Measurements from ENCODE around the gene GAK. TPM values are rescaled to one million over a fixed set of nuclear protein-coding genes. Genes with fewer than 3 reads are reported as not detected.

GAK gene
- total RNA-seq, 1 experiment from 2014 or later: 86.6 TPM

DNA sequence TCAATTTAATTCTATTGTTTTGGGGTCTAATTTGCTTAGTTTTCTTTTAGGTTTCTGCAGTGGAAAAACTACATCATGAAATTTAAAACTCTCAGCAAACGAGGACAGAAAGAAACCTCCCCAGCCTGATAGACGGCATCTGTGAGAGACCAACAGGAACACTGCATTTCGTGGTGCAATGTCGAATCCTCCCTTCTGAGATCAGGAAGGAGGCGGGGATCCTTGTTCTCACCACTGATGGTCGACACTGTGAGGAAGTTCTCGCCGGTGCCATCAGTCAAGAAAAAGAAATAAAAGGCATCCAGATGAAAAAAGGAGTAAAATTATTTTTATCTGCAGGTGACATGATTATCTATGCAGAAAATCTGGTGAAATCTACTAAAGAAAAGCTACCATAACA lies 16.5 kb downstream of the GAK start:
- no peak overlapping the region for H3K4me3 ChIP-seq (ENCODE audit: low read depth in 2 of 2, low read length in 2 of 2)

DNA sequence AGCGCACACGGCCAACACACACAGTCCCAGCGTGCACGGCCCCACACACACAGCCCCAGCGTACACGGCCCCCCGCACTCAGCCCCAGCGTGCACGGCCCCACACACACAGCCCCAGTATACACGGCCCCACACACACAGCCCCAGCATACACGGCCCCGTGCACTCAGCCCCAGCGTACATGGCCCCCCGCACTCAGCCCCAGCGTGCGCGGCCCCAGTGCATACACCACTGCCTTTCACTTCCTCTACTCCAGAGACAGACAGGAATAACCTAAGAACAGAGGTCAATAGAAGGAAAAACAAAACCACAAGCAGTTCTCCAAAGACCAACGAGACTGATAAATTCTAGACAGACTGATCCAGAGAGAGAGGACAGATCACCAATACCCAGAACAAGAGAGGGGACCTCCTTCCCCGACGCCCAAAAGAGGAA lies 17.1 kb downstream of the GAK start:
- H3K9me3 ChIP-seq (ENCODE audit: control insufficient read depth, insufficient read depth, low read depth, low read length): no peaks in the 10 kb centered on the region
- intact Hi-C loops (cut with micrococcal nuclease; ENCODE audit: unreplicated experiment): no loop called here
- CTCF ChIA-PET: no interaction called here
- no peak overlapping the region for H3K27ac ChIP-seq (ENCODE audit: low read length)
- POLR2A ChIA-PET: no interaction called here
- no TSS peak for BruUV-seq (replicated peaks)
- no peak for DNase-seq (ENCODE audit: low read depth, low spot score)
- 0 out of 2 replicates have a peak, but pooled peaks cover 2% of the 10 kb centered on the region for H3K36me3 ChIP-seq (ENCODE audit: control insufficient read depth, insufficient read depth, low read length)
- no peak overlapping the region for H3K4me3 ChIP-seq (ENCODE audit: low read depth in 2 of 2, low read length in 2 of 2)
- TF ChIP-seq, protein P1, sequence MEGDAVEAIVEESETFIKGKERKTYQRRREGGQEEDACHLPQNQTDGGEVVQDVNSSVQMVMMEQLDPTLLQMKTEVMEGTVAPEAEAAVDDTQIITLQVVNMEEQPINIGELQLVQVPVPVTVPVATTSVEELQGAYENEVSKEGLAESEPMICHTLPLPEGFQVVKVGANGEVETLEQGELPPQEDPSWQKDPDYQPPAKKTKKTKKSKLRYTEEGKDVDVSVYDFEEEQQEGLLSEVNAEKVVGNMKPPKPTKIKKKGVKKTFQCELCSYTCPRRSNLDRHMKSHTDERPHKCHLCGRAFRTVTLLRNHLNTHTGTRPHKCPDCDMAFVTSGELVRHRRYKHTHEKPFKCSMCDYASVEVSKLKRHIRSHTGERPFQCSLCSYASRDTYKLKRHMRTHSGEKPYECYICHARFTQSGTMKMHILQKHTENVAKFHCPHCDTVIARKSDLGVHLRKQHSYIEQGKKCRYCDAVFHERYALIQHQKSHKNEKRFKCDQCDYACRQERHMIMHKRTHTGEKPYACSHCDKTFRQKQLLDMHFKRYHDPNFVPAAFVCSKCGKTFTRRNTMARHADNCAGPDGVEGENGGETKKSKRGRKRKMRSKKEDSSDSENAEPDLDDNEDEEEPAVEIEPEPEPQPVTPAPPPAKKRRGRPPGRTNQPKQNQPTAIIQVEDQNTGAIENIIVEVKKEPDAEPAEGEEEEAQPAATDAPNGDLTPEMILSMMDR (IDR thresholded peaks at IDR 0.05): no peak
- TF ChIP-seq, protein P2, sequence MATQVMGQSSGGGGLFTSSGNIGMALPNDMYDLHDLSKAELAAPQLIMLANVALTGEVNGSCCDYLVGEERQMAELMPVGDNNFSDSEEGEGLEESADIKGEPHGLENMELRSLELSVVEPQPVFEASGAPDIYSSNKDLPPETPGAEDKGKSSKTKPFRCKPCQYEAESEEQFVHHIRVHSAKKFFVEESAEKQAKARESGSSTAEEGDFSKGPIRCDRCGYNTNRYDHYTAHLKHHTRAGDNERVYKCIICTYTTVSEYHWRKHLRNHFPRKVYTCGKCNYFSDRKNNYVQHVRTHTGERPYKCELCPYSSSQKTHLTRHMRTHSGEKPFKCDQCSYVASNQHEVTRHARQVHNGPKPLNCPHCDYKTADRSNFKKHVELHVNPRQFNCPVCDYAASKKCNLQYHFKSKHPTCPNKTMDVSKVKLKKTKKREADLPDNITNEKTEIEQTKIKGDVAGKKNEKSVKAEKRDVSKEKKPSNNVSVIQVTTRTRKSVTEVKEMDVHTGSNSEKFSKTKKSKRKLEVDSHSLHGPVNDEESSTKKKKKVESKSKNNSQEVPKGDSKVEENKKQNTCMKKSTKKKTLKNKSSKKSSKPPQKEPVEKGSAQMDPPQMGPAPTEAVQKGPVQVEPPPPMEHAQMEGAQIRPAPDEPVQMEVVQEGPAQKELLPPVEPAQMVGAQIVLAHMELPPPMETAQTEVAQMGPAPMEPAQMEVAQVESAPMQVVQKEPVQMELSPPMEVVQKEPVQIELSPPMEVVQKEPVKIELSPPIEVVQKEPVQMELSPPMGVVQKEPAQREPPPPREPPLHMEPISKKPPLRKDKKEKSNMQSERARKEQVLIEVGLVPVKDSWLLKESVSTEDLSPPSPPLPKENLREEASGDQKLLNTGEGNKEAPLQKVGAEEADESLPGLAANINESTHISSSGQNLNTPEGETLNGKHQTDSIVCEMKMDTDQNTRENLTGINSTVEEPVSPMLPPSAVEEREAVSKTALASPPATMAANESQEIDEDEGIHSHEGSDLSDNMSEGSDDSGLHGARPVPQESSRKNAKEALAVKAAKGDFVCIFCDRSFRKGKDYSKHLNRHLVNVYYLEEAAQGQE (IDR thresholded peaks at IDR 0.05; ENCODE audit: insufficient read depth in 1 of 2, low read depth in 2 of 2, low read length in 1 of 2): no peak
- TF ChIP-seq POLR2AphosphoS5 (IDR thresholded peaks at IDR 0.05; ENCODE audit: low read depth, low read length) (no peak), TCF7L2 (IDR thresholded peaks at IDR 0.05; ENCODE audit: low read depth, low read length) (no peak), SIN3A (IDR thresholded peaks at IDR 0.05; ENCODE audit: borderline replicate concordance, insufficient read depth, low read depth, low read length) (no peak)
- in situ Hi-C loops (cut with HindIII; ENCODE audit: low pct_unique_long_range_greater_than_20kb, low sequenced_read_pairs): no loop called here
- no peaks in the 10 kb centered on the region for H3K4me1 ChIP-seq (ENCODE audit: control insufficient read depth, insufficient read depth, low read length)
- no peak for ATAC-seq
- H3K27me3 ChIP-seq (ENCODE audit: control insufficient read depth, insufficient read depth, low read length): no peaks in the 10 kb centered on the region

More for the DNA sequence above, 16.5 kb downstream of the GAK start:
- ChIA-PET CTCF (no interaction called here), POLR2A (no interaction called here)
- no peaks in the 10 kb centered on the region for H3K4me1 ChIP-seq (ENCODE audit: control insufficient read depth, insufficient read depth, low read length)
- no peak for ATAC-seq
- H3K27me3 ChIP-seq (ENCODE audit: control insufficient read depth, insufficient read depth, low read length): no peaks in the 10 kb centered on the region
- no peak for TF ChIP-seq SIN3A (IDR thresholded peaks at IDR 0.05; ENCODE audit: borderline replicate concordance, insufficient read depth, low read depth, low read length)
- no peak for TF ChIP-seq POLR2AphosphoS5 (IDR thresholded peaks at IDR 0.05; ENCODE audit: low read depth, low read length)
- TF ChIP-seq TCF7L2 (IDR thresholded peaks at IDR 0.05; ENCODE audit: low read depth, low read length): no peak
- no peak overlapping the region for H3K27ac ChIP-seq (ENCODE audit: low read length)
- no TSS peak for BruUV-seq (replicated peaks)
- in situ Hi-C loops (cut with HindIII; ENCODE audit: low pct_unique_long_range_greater_than_20kb, low sequenced_read_pairs) (no loop called here), intact Hi-C loops (cut with micrococcal nuclease; ENCODE audit: unreplicated experiment) (no loop called here)
- no peak for DNase-seq (ENCODE audit: low read depth, low spot score)
- no peaks in the 10 kb centered on the region for H3K9me3 ChIP-seq (ENCODE audit: control insufficient read depth, insufficient read depth, low read depth, low read length)
- 0 out of 2 replicates have a peak, but pooled peaks cover 2% of the 10 kb centered on the region for H3K36me3 ChIP-seq (ENCODE audit: control insufficient read depth, insufficient read depth, low read length)

DNA sequence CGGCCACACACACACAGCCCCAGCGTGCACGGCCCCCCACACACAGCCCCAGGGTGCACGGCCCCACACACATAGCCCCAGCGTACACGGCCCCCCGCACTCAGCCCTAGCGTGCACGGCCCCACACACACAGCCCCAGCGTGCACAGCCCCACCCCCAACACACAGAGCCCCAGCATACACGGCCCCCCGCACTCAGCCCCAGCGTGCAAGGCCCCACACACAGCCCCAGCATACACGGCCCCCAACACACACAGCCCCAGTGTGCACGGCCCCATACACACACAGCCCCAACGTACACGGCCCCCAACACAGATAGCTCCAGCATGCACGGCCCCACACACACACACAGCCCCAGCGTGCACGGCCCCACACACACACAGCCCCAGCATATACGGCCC lies 17.6 kb downstream of the GAK start:
- Histone ChIP-seq H3K4me1 (ENCODE audit: control insufficient read depth, insufficient read depth, low read length) (no peaks in the 10 kb centered on the region), H3K27me3 (ENCODE audit: control insufficient read depth, insufficient read depth, low read length) (no peaks in the 10 kb centered on the region), H3K36me3 (ENCODE audit: control insufficient read depth, insufficient read depth, low read length) (0 out of 2 replicates have a peak, but pooled peaks cover 2% of the 10 kb centered on the region), H3K4me3 (ENCODE audit: low read depth in 2 of 2, low read length in 2 of 2) (no peak overlapping the region), H3K27ac (ENCODE audit: low read length) (no peak overlapping the region), H3K9me3 (ENCODE audit: control insufficient read depth, insufficient read depth, low read depth, low read length) (no peaks in the 10 kb centered on the region)
- ATAC-seq: no peak
- CTCF ChIA-PET: no interaction called here
- in situ Hi-C loops (cut with HindIII; ENCODE audit: low pct_unique_long_range_greater_than_20kb, low sequenced_read_pairs) (no loop called here), intact Hi-C loops (cut with micrococcal nuclease; ENCODE audit: unreplicated experiment) (no loop called here)
- TF ChIP-seq TCF7L2 (IDR thresholded peaks at IDR 0.05; ENCODE audit: low read depth, low read length) (no peak), SIN3A (IDR thresholded peaks at IDR 0.05; ENCODE audit: borderline replicate concordance, insufficient read depth, low read depth, low read length) (no peak), POLR2AphosphoS5 (IDR thresholded peaks at IDR 0.05; ENCODE audit: low read depth, low read length) (no peak)
- TF ChIP-seq, protein P2 (IDR thresholded peaks at IDR 0.05; ENCODE audit: insufficient read depth in 1 of 2, low read depth in 2 of 2, low read length in 1 of 2): no peak
- TF ChIP-seq, protein P1 (IDR thresholded peaks at IDR 0.05): no peak
- POLR2A ChIA-PET: no interaction called here
- no TSS peak for BruUV-seq (replicated peaks)
- no peak for DNase-seq (ENCODE audit: low read depth, low spot score)

Data from Panc1 (cell line).